HG03045 (cell line): ENCODE results near the gene AP2B1.
"Not testable (repeated sequence)": the region's sequence is repeated elsewhere in the genome, so short reads cannot be mapped to it uniquely, and the experiment has no call there.

Experiments used
- ATAC-seq: cut with Tn5 transposase; IDR thresholded peaks from one replicate; pipeline ENCODE4 v1.9.1; 2021; ENCODE audit warnings: mild to moderate bottlenecking, moderate library complexity; ENCODE audit not compliant: unreplicated experiment

AP2B1 gene

GRCh38 chr17:35745749-35746320, 158.7 kb downstream of the AP2B1 start:
- no peak for ATAC-seq

- ATAC-seq = no peak
Observed at GRCh38 chr17:35747540-35748017, 160.5 kb downstream of the AP2B1 start.

- ATAC-seq = no peak
Observed at GRCh38 chr17:35748341-35748841, 161.3 kb downstream of the AP2B1 start.

- no peak for ATAC-seq
Observed at GRCh38 chr17:35748979-35749378, 161.9 kb downstream of the AP2B1 start.

GRCh38 chr17:35749560-35750412, 162.7 kb downstream of the AP2B1 start:
- no peak for ATAC-seq

GRCh38 chr17:35750526-35751395, 163.6 kb downstream of the AP2B1 start:
- ATAC-seq = no peak

GRCh38 chr17:35751541-35751940, 164.4 kb downstream of the AP2B1 start:
- not testable (repeated sequence) for ATAC-seq

- ATAC-seq = no peak
Observed at GRCh38 chr17:35752471-35752870, 165.3 kb downstream of the AP2B1 start.

GRCh38 chr17:35752945-35753764, 166.0 kb downstream of the AP2B1 start, which contains the start of gene GAS2L2:
Gene GAS2L2, minus strand, starts transcription at chr17:35753239. Its CDS starts 389 bp downstream, at chr17:35752850.
- no peak for ATAC-seq

- no peak for ATAC-seq
Observed at GRCh38 chr17:35757243-35757642, 170.1 kb downstream of the AP2B1 start.

GRCh38 chr17:35760587-35760986, 173.5 kb downstream of the AP2B1 start, which contains the start of gene C17orf50:
Gene C17orf50, plus strand, starts transcription at chr17:35760887. Its CDS starts 55 bp downstream, at chr17:35760942.
- no peak for ATAC-seq

- ATAC-seq = no peak
Observed at GRCh38 chr17:35761601-35762000, 174.5 kb downstream of the AP2B1 start.

GRCh38 chr17:35763767-35764122, 176.6 kb downstream of the AP2B1 start:
- ATAC-seq = no peak

- peak; percentile 86 for ATAC-seq
Observed at GRCh38 chr17:35764123-35764991, 177.2 kb downstream of the AP2B1 start.

GRCh38 chr17:35765086-35765710, 178.1 kb downstream of the AP2B1 start:
- ATAC-seq = no peak

- no peak for ATAC-seq
Observed at GRCh38 chr17:35765756-35766488, 178.8 kb downstream of the AP2B1 start.

- ATAC-seq = no peak
Observed at GRCh38 chr17:35766489-35766877, 179.4 kb downstream of the AP2B1 start.

- ATAC-seq = no peak
Observed at GRCh38 chr17:35766903-35767510, 179.9 kb downstream of the AP2B1 start.
